Fibroblast of skin of abdomen (primary cell): ENCODE results near the gene NAPA.
"Not testable (repeated sequence)": the region's sequence is repeated elsewhere in the genome, so short reads cannot be mapped to it uniquely, and the experiment has no call there.

Experiments used
- DNase-seq: peaks from one replicate; pipeline ENCODE4 v3.0.0-alpha.2; 2013

The NAPA gene

DNA sequence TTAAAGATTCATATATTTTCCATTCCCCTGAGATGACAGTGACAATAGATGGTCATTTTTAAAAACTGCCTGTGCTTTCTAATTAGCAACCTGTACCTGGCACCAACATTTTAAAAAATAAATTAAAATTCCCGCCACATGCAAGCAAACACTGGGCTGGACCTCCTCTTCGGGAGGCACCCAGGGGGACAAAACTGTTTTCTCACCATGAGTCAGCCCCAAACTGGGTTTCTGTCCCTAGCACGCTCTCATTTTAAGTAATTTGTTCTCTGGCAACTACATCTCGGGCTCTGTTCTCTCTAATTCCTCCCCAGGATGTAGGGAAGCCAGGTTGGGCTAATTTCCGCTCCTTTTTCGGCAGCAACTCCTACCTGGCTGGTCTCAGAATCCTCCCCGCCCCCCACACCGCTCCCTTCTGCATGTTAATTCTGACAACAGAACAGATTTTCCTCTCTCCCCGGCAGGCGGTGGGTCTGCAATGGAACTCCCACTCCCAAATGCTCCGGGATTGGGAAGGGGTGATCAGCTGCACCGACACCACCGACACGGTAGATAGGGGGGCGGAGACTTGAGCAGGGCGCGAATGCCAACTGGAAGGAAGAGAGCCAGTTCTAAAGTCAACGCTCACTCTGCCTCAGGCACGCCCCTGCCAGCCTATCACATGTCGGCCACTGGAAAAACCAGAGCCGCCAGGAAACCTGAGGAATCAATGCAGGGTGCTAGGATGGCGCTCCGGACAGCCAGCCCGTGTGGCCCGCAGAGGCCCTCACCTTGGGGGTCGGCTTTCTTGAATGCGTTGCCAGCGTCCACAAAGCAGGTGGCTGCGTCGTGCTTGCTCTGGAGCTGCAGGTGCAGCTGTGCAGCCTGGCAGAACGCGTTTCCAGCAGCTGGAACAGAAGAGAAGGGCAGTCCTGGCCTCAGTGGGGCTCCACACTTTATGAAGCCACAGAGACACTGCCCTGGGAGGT lies 14.7 kb downstream of the NAPA start:
- DNase-seq: no peak

DNA sequence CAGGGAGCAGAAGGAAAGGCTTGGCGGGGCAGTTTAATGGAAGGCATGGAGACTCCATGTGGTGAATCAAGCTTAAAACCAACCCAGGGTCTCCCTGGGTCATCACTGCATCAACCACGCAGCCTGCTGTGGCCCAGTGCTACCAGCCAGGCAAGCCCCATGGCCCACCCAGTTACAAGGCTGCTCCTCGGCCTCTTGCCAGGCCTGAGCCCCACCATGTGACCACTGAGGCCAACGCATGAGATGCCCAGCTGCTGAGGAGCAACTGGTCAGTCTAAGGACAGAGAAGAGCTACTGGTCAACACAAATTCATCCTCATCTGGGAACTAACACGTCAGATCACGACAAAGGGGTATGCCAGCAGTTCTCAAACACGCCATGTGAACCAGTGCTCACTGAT lies 15.5 kb downstream of the NAPA start:
- DNase-seq: no peak

DNA sequence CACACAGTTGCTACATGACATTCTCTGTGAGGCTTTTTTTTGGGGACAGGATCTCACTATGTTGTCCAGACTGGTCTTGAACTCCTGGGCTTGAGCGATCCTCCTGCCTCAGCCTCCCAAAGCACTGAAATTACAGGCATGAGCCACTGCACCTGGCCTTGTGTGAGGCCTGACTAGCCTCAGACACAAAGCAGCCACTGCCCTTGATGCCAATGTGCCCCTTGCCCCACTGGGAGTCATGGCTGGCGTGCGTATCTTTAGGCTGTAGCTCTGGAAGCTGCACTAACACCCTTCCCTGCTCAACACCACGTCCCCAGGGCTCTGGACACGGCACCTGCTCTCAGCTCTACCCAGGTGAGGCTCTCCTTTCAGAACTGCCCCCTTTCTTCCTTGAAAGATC lies 16.3 kb downstream of the NAPA start:
- no peak for DNase-seq

DNA sequence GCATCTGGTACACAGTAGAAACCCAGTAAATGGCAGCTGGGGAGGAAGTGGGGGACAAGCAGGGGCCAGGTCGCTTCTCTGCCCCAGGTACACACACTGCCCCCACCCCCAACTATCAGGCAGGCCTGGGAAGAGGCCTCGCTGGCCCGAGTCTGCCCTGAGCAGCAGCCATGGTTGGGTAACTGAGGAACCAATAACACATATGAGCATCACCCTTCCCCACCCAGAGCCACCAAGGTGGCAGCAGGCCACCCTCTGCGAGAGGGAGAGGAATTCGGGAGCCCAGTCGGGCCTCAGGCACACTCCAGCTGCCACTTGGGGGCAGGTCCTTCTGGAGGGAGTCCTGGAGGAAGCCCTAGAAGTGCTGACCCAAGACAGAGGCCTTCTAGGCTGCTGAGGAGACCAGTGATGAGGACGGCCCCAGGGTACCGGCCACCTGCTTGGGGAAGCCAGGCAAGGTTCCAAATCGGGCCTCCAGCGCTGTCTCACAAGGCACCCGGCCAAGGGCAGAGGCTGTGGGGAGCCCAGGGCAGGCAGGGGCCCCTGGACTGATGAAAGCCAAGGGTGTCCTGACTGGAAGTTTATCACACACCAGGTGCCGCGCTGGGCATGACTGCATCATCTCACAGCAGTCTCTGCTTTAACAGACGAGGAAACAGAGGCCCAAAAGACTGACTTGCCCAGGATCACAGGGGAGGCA lies 16.9 kb downstream of the NAPA start:
- DNase-seq: no peak

DNA sequence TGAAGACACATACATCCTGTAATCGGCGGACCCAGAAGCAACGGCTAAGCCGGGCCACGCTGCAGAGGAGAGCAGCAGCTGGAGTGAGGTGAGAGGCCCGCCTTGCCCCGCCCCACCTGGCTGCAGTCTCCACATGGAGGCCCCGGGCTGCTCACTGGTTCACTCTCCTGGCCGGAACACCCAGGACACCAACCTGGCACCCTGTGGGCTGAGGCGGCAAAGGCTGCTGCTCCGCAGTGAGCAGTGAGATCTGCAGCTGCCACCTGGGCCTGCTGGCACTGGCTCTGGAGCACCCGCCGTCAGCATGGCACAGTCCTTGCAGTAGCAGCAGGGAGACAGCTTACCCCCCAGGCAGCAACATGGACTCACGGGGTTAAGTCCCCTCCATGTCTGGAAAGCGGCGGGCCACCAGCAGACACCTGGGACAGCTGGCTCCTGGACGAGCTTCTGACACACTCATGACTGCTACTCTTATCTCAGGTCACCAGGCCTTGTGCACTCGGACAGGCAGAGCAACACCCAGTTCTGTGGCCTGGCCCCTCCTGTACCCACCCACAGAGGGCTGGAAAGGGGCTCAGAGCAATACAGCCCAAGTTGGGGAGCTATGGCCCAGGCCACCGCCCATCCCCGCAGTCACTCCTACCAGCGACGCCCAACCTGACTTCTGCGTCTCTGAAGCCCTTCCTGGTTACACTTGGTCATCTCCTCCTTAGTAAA lies 17.7 kb downstream of the NAPA start:
- no peak for DNase-seq

DNA sequence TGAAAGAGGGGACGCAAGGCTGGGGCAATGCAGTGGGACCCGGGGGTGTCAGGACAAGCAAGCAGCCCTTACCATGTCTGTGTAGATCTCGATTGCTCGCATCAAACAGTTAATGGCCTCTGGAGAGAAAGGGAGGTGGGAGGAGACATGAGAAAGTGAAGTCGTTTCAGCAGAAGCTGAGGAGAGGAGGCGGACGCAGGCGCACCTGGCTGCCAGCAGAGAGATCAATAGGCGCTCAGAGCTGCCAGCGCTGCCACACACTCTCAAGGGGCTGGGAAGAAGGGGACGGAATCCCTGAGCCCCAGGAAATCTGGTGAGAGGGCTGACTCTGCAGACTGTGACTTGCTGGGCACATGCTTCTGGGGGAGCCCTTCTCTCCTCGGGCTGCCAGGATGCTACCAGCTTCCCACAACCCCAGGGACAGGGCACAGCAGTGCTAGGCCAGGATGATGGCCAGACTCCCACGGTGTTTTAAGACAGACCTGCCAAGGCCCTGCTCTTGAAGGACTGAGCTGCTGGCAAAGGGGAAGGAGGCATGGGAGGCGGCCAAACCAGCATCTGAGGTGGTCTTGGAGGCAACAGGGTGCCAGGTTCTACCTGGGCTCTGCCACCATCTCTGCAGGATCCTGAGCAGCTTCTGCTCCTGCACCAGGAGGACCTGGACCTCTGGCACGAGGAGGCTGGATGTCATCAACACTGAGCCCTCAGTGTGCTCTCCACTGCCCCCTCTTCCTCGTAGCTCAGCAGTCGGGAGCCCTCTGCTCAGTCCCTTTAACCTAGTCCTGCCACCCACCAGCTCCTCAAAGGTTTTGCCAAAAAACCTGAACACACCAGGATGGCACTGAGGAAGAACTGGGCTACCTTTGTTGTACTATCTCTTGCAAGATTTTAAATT lies 19.1 kb downstream of the NAPA start:
- no peak for DNase-seq

DNA sequence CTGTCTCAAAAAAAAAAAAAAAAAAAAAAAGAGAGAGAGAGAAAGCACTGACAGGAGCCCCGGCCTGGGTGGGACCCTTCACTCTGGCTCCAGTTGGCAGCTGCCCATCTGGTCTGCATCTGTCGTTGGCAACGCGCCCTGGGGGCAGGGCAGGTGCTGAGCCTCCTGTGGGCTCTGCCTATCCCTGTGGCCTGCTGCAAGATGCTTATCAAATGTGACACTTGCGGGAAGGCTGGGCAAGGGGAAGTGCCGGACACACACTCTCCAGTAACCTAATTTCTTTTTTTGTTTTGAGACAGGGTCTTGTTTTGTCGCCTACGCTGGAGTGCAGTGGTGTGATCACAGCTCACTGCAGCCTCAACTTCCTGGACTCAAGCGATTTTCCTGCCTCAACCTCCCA lies 20.1 kb downstream of the NAPA start:
- no peak for DNase-seq

DNA sequence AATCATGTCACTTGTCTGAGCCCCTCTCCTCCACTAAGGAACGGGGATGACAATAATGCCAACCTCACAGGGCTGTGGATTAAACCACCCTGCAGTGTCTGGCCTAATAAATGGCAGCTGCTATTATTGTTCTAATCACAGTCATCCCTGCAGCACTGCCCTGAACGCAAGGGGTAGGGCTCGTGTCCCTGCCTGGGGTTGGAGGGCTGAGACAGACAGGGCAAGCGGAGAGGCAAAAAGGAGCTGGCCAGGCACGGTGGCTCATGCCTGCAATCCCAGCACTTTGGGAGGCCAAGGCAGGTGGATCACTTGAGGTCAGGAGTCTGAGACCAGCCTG lies 20.7 kb downstream of the NAPA start:
- no peak for DNase-seq

DNA sequence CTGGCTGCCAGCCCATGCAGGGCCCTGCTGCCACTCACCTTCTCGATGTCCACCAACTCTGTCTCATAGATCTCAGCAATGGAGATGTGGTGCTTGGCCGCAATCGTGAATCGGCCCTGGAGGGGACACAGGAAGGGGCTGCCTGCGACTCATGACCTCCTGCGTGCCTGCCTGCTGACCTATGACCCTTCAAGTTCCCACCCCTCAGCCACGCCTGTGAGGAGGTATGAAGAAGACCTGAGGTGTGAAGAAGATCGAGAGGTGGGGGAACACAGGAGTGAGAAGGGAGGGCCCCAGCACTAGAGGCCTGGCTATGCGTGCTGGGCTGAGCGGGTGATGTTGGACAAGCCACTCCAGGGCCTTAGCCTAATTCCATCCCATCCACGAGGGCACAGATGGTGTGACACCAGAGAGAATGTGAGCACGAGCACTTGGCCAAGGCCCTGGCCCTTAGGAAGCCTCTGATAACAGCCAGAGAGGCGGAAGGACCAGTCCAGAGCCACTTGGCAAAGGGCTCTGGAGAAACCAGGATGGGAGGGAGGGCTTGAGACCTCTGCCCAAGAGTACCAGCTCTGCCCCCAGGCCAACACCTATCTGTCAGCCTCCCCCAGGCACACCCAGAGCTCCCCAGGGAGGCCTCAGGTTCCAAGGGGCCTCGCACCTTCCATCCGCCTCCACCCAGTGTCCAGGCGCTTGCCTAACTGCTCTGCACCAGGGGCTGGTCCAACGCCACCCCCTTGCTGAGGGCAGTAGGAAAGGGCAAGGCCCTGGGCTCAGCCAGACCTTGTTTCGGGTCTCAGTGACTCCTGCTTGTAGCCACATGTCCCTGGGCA lies 21.3 kb downstream of the NAPA start:
- no peak for DNase-seq

DNA sequence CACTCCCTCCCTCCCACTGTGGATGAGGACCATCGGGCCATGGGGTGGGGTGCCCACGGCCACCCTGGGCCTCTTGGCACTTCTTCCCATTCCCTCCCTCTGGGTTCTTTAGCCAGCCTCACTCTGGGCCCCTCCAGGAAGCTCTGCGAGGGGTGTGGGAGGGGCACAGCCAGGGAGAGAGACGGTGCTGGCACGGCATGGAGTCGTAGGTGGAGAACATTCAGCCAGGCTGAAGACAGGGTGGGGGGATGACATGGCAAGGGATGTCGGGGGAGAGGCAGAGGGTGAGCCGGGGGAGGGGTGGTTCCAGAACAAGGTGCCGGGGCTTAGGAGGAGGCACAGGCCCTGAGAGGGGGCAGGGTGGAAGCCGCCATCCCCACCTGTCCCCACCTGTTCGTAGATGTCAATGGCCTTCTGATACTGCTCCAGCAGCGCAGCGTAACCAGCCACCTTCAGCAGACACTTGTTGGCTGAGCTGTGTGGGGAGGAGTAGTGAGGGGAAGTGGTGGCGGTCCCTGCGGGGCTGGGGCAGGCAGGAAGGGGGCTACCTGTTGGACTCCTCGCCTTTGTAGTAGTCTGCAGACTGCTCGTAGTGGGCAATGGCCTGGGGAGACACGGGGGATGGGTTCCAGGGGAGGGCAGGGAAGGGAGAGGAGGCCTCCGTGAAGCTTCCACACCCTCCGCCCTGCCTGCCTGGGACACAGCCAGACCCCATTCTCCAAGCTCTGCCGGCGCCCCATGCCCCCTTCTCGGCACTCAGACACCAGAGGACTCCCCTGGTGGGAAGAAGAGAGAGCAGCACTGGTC lies 22.1 kb downstream of the NAPA start:
- no peak for DNase-seq

DNA sequence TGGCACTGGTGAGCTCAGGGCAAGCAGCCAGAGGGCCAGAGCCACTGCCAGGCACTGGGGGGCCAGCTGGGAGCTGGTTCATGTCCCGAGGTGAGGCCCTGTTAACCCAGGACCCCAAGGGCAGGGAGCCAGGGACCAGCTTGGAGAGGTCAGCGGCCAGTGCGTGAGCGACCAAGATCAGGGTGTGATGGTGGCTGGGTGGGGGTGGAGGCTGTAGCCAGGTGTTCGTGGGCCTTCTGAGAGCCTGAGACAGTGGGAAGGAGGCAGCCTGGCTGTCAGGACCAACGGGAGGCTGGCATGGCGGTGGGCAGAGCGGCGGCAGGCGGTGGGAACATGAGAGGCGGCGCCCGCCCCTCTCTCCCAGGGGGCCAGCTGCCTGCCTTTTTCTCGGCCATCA lies 22.7 kb downstream of the NAPA start:
- DNase-seq: no peak

DNA sequence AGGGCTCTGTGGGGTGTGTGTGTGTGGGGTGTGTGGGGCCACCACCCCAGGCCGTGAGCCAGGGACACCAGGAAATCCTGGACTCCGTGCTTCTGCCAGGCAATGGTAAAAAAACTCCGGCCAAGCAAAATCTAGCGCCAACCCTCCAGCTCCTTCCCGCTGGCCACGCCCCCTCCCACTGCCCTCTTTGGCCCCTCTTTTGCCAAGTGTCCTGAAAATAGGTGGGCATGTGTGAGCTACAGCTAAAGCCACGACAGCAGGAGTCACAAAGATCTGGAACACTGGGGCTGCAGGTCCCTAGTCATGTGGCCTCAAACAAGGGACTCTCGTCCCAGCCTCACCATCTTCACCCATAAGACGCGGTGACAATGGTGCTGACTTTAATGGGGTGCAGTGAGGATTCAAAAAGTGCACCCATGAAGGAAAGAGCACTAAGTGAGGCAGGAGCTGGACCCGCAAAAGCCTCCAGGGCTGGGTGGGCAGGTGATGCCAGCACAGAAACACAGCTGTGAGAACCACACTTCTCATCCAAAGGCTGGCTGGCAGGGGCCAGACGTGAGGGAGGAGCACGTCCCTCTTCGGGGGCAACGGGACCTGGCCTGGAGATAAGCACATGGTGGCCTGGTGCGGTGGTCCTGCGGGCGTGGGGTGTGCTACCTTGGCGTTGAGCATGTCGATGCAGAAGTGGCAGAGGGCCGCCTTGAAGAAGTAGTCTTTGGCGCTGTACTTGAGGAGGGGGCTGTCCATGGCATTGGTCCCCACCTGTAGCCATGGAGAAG lies 23.3 kb downstream of the NAPA start:
- no peak for DNase-seq

DNA sequence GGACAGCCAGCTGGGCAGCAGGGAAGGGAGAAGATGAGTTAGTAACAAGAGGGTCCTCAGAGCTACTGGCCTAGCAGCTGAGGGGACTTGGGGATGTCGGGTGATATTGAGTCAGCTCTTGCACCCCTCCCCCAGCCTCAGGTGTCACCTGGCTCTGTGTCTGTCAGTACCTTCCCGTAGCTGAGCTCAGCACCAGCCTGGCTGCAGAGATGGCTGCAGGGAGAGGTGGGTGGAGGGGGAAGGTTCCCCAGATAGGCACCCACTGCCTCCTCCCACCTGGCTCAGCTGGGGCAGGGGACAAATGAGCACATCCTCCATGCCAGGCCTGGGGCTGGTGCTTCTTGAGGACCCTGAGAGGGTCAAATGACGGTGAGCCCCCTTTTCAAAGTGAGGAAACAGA lies 24.0 kb downstream of the NAPA start:
- DNase-seq: no peak

DNA sequence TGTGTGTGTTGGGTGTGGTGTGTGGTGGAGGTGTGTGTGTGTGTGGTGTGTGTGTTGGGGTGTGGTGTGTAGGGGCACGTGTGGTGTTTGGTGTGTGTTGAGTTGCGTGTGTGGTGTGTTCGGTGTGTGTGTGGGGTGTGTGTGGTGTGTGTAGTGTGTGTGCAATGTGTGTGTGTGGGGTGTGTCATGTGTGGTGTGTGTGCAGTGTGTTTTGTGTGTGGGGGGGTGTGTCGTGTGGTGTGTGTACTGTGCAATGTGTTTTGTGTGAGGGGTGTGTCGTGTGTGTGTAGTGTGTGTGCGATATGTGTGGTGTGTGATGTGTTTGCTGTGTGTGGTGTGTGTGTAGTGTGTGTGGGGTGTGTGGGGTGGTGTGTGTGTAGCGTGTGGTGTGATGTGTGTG lies 24.8 kb downstream of the NAPA start:
- no peak for DNase-seq

DNA sequence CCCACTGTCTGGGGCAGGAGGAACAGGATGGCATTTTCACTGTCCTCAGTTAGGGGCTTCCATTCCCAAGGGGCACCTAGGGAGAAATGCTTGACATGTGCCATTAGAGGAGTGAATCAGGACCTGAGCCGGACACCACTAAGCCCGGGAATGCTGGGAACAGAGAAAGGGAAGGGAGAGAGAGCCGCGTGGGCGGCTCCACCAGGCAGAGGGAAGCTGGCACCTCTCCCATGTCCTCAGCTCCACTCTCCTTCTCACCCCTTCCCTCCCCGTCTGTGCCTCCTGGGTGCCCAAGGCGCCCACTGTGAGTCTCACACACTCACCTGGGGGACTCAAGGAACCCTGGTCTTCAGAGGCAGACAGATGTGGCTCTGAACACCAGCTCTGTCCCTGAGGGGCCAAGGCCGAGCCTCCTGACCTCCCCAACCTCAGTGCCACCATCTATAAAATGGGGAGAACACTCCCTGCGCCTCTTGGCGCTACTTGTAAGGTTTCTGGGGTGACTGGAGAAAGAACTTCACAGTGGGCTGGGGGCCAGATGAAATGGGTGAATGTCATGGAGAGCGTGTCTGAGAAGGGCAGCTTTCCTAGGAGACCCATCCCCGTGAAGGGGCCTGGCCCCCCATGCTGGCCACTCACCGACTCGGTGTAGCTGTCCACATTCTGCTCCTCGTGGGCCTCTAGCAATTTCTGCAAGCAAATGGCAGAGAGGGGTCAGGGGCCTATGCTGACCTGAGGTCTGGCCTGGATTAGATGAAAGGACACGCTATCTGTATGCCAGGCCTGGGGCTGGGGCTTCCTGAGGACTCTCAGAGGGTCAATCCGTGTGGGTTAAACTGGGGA lies 25.6 kb downstream of the NAPA start:
- no peak for DNase-seq

DNA sequence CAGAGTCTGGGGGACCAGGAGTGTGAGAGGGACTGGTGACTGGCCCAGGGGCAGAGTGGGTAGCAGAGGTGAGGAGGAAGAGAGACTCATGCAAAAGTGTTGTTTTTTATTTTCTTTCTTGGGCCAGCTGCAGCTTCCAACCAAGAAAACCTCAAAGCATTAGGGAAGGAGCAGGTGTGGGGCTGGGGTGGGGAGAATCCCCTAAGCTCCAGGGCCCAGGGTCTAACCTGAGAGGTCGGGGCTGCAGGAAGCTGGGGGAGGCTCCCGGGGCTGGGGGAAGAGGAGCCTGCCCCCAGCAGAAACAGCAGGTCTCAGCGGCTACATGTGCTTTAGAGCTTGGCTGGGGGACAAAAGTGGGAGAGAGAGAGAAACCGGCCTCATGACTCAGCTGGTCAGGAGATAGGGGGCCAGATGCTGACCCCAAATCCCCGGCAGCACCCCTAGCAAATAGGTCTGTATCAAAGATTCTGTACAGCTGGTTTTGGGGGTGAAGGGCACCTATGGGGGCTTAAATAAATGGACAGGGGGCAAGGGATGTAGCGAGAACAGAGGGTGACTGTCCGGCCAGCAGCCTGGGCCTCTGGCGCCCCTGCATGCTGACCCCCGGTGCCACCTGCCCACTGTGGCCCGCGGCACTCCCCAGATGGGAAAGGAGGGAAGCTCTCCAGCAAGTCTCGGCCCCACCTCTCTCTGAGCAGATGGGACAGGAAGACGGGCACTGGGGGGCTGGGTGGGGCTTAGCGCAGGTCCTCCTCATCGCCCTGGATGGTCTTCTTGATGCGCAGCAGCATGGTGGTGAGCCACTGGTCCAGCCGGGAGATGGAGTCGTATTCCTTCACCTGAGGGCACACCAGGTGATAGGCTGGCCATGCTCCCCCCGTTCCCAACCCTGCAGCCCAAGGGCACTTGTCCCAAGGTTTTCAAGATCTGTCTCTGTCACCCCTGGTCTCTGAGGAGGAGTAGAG lies 27.0 kb downstream of the NAPA start:
- no peak for DNase-seq

DNA sequence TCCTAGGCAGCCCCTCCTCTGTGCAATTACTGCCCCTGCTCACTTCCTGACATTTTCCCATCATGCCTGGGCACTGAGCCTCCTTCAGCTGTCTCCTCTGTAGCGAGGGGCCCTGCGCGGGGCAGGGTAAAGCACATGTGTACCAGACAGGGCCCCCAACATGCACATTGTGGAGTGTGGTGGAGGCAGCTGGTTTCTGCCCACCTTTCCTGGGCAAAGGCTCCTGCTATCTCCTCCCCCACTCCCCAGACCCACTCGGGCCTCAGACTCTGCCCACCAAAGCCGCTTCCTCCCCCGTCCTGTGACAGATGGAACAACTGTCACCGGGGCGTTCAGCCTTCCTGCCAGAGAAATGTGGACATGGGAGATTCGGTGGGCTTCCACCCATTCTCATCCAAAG lies 28.0 kb downstream of the NAPA start:
- DNase-seq: no peak

DNA sequence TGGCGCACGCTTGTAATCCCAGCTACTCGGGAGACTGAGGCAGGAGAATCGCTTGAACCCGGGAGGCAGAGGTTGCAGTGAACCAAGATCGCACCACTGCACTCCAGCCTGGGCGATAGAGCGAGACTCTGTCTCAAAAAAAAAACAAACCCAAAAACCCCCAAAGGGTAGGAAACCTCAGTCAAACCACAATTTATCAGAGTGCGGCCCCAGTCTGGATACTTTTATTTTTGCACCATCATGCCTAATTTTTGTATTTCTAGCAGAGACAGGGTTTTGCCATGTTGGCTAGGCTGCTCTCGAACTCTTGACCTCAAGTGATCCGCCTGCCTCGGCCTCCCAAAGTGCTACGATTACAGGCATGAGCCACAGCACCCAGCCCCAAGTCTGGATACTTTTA lies 28.6 kb downstream of the NAPA start:
- DNase-seq: not testable (repeated sequence)
